GM12873 (cell line): ENCODE results near the gene ANKRD62.

Source experiments
- TF ChIP-seq, protein P1 (sequence below): IDR thresholded peaks from 2 replicates; pipeline ENCODE4 v1.5.1; 2012; ENCODE audit warnings: low read depth, mild to moderate bottlenecking, moderate library complexity, low read length, control low read depth; ENCODE audit not compliant: insufficient read depth; ENCODE audit errors: missing control alignments

The ANKRD62 gene

DNA sequence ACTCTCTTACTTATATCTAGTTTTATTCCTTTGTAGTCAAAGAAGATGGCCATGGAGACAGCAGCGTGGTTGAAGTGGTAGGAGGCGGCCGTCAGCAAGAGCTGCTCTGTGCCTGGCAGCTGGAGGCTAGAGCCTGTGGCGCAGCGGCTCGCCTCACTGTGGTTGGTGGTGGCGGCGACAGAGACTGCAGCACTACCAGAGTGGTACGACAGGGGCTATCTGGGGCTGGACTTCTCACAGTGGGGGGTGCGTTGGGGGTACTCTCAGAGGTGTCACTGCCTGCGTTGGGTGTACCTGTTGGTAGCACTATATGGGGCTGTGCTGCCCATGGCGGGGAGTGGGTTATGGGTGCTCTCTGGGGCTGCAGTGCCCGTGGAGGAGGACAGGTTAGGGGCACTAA lies 8.5 kb upstream of the ANKRD62 start:
- TF ChIP-seq, protein P1, sequence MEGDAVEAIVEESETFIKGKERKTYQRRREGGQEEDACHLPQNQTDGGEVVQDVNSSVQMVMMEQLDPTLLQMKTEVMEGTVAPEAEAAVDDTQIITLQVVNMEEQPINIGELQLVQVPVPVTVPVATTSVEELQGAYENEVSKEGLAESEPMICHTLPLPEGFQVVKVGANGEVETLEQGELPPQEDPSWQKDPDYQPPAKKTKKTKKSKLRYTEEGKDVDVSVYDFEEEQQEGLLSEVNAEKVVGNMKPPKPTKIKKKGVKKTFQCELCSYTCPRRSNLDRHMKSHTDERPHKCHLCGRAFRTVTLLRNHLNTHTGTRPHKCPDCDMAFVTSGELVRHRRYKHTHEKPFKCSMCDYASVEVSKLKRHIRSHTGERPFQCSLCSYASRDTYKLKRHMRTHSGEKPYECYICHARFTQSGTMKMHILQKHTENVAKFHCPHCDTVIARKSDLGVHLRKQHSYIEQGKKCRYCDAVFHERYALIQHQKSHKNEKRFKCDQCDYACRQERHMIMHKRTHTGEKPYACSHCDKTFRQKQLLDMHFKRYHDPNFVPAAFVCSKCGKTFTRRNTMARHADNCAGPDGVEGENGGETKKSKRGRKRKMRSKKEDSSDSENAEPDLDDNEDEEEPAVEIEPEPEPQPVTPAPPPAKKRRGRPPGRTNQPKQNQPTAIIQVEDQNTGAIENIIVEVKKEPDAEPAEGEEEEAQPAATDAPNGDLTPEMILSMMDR: no peak

DNA sequence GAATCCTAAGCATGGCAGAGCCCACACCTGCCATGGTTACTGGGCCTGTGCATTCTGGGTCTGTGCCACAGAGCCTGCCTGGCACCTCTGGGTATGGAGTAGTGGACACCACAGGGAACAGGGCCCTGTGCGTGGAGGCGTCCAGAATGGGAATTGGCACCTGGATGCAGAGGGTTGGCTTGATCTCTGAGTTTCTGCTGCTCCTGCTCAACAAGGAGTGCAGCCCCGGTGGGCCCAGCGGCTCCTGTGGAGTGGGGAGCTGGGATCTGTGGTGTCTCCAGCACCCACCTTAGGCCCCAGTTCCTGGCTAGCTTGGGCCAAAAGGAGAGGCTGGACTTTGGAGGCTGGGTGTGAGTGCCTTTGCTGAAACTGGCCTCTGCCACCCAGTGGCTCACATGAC lies 7.9 kb upstream of the ANKRD62 start:
- TF ChIP-seq, protein P1: no peak

DNA sequence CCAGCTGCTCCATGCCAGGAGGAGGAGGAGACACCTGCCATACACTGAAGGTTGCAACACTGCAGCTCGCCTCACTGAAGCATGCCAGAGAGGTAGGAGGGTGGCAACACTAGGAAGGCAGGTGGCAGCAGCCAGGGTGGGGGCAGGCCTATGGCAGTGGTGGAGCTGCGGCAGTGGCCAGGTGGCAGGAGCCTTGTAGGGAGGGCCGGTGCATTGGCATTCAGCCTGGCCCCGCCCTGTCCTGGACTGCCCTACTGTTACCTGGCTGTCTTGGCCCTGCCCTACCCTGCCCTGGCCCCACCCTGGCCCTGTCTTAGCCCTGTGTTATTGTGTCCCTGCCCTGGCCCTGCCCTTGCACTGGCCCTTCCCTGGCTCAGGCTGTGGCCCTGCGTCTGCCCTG lies 7.4 kb upstream of the ANKRD62 start:
- TF ChIP-seq, protein P1: no peak

DNA sequence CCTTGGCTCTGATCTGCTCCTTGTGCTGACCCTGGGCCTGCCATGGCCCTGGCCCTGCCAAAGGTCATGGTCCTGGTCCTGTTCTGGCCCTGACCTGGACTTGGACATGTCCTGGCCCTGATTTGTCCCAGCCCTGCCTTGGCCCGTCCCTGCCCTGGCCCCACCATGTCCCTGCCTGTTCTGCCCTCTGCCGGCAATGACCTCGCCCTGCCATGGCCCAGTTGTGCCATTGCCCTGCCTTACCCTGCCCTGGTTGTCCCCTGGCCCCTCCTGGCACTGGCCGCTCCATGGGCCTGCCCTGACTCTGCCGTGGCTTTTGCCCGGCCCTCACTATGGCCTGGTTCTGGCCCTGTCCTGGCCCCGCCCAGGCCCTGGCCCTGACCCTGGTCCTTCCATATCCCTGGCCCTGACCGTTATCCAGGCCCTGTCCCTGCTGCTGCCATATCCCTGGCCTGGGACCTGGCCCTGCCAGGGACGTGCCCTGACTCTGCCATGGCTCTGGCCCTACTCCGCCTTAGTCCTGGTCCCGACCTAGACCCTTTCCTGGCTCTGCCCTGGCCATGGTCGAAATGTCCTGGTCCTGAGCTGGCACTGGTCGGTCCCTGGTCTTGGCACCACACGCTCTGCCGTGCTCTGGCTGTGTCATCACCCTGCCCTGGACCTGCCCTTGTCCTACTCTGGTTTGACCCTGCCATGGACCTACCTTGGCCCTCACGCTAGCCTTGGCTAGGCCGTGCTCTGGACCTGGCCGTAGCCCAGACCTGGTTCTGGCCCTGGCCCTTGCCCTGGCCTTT lies 6.8 kb upstream of the ANKRD62 start:
- TF ChIP-seq, protein P1: no peak

DNA sequence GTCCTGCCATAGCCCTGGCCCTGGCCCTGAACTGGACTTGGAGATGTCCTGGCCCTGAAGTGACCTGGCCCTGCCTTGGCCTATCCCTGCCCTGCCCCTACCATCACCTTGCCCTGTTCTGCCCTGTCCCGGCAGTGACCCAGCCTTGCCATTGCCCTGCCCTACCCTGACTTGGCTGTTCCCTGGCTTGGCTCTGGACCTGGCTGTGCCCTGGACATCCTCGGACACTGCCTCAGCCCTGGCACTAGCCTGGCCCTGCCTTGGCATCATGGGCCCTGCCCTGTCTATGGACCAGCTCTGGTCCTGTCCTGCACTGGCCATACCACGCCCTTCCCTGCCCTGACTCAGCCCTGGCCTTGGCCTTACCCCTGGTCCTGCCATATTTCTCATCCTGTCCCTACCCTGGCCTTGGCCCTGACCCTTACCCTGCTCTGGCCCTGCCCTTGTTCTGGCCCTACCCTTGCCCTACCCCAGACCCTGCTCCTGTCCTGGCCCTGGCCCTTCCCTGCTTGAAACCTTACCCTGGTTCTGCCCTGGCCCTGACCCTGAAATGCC lies 6.1 kb upstream of the ANKRD62 start:
- TF ChIP-seq, protein P1: no peak

DNA sequence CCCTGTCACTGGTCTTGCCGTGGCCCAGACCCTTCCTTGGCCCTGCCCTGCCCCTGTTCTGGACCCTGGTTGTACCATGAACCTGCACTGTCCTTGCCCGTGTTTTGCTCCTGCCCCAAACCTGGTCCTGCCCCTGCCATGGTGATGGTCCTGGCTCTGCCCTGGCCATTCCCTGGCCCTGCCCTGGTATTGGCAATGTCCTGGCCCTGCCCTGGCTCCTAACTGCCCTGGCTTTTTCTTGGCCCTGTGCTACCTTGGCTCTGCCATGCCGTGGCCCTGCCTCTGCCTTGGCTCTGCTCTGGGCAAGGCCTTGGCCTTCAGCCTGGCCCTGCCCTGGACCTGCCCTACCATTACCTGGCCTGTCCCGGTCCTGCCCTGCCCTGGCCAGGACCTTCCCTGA lies 5.5 kb upstream of the ANKRD62 start:
- TF ChIP-seq, protein P1: no peak

DNA sequence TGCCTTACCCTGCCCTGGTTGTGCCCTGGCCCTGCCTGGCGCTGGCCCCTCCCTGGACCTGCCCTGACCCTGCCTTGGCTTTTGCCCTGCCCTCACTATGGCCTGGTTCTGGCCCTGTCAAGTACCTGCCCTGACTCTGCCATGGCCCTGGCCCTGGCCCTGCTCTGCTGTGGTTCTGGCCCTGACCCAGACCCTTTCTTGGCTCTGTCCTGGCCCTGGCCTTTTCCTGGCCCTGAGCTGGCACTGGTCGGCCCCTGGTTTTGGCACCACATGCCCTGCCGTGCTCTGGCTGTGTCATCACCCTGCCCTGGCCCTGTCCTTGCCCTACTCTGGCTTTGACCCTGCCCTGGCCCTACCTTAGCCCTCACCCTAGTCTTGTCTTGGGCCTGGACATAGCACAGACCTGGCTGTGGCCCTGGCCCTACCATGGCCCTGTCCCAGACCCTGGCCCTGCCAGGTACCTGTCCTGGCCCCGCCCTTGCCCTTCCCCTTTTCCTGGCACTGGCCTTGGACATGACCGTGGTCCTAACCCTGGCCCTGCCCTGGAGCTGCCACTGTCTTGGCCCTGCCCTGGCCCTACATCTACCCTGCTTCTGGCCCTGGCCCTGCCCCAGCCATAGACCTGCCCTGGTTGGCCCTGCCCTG lies 4.8 kb upstream of the ANKRD62 start:
- TF ChIP-seq, protein P1: no peak
